SK-N-SH treated with all-trans-retinoic acid at 6 μM for 48 hours (cell line): ENCODE data around the gene DPYSL3.

Experiments
- CSDC2 ChIP-seq: fragments of 250-450 bp; sonication (Bioruptor Pico); IDR thresholded peaks from 2 replicates; pipeline ENCODE4 v1.5.0; 2020; ENCODE audit warnings: mild to moderate bottlenecking, moderate library complexity
- ESRRG ChIP-seq: fragments of 250-450 bp; sonication (Bioruptor Pico); IDR thresholded peaks from 2 replicates; pipeline ENCODE4 v1.6.1; 2021; ENCODE audit warnings: mild to moderate bottlenecking
- GLIS3 ChIP-seq: fragments of 250-450 bp; sonication (Bioruptor Pico); IDR thresholded peaks from 2 replicates; pipeline ENCODE4 v1.5.0; 2020; ENCODE audit warnings: mild to moderate bottlenecking, moderate library complexity
- PATZ1 ChIP-seq: fragments of 250-450 bp; sonication (Bioruptor Pico); IDR thresholded peaks from 2 replicates; pipeline ENCODE4 v1.8.0; 2020; ENCODE audit warnings: mild to moderate bottlenecking, moderate library complexity, borderline replicate concordance
- RARB ChIP-seq: fragments of 250-450 bp; sonication (Bioruptor Pico); IDR thresholded peaks from 2 replicates; pipeline ENCODE4 v1.8.0; 2021; ENCODE audit warnings: mild to moderate bottlenecking, moderate library complexity
- ZFP3 ChIP-seq: fragments of 250-450 bp; sonication (Bioruptor Pico); IDR thresholded peaks from 2 replicates; pipeline ENCODE4 v1.5.0; 2020; ENCODE audit warnings: mild to moderate bottlenecking, moderate library complexity
- ZFP30 ChIP-seq: fragments of 450-650 bp; formaldehyde crosslinking; IDR thresholded peaks from 2 replicates; pipeline ENCODE4 v1.5.0; 2022; ENCODE audit warnings: mild to moderate bottlenecking, moderate library complexity
- ZNF565 ChIP-seq: fragments of 450-650 bp; formaldehyde crosslinking; conservative IDR thresholded peaks from 2 replicates; pipeline ENCODE4 v1.5.0; 2020; ENCODE audit warnings: low read depth, mild to moderate bottlenecking, moderate library complexity

- TF ChIP-seq ZNF565 (CRISPR knock-in tag): no peak
- TF ChIP-seq ESRRG: no peak
- no peak for TF ChIP-seq ZFP30
- no peak for TF ChIP-seq CSDC2 (CRISPR knock-in tag)
- TF ChIP-seq ZFP3 (CRISPR knock-in tag): no peak
- peak; percentile 89 for TF ChIP-seq GLIS3 (CRISPR knock-in tag)
- no peak for TF ChIP-seq RARB
- no peak for TF ChIP-seq PATZ1
Measured at GRCh38 chr5:147384346-147385193, 125.3 kb downstream of the DPYSL3 start.
